GM12872 (cell line): ENCODE results near the gene TPP2.

Source experiments
- TF ChIP-seq, protein P1 (sequence below): IDR thresholded peaks from 3 replicates; pipeline ENCODE4 v1.5.1; 2011; ENCODE audit warnings: low read depth, mild to moderate bottlenecking, low read length, moderate library complexity; ENCODE audit not compliant: insufficient read depth

The TPP2 gene

DNA sequence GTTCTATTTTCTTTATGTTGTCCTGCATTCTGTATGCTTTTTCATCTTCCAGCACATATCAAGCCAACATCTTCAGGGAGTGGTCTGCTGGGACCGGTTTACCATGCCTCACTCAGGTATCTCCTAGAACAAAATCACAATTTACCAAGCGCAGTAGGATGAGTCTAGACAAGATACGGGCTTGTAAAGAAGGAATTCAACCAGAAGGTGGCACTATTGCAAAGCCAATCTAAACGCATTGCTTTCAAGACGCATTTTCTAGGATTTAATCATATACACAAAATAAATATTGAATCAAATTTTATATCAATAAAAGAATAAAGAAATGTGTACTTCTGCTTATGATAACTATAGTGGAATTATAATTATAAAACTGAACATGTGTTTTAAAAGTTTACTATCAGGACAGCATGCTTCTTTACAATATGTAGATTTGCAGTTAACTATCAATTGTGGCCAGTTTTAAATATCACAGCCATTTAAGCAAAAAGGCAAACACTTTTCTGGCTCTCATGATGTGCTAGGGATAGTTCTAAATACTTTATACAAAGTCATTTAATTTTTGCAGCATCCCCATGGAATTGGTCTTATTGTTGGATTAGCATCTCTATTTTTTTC lies 16.1 kb upstream of the TPP2 start:
- TF ChIP-seq, protein P1, sequence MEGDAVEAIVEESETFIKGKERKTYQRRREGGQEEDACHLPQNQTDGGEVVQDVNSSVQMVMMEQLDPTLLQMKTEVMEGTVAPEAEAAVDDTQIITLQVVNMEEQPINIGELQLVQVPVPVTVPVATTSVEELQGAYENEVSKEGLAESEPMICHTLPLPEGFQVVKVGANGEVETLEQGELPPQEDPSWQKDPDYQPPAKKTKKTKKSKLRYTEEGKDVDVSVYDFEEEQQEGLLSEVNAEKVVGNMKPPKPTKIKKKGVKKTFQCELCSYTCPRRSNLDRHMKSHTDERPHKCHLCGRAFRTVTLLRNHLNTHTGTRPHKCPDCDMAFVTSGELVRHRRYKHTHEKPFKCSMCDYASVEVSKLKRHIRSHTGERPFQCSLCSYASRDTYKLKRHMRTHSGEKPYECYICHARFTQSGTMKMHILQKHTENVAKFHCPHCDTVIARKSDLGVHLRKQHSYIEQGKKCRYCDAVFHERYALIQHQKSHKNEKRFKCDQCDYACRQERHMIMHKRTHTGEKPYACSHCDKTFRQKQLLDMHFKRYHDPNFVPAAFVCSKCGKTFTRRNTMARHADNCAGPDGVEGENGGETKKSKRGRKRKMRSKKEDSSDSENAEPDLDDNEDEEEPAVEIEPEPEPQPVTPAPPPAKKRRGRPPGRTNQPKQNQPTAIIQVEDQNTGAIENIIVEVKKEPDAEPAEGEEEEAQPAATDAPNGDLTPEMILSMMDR = peak; percentile 60; the same call in 2 of the 3 replicates

DNA sequence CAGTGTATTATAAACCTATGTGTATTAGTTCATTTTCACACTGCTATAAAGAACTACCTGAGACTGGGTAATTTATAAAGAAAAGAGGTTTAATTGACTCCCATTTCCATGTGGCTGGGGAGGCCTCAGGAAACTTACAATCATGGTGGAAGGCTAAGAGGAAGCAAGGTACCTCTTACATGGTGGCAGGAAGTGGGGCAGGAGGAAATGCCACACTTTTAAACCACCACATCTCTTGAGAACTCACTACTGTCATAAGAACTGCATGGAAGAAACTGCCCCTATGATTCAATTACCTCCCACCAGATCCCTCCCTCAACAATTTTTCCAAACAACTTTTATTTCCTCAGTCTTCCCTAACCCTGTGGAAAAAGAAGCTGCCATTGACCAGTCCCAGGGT lies 14.5 kb upstream of the TPP2 start:
- TF ChIP-seq, protein P1 = no peak

GRCh38 chr13:102584434-102584833 lies 12.4 kb upstream of the TPP2 start:
- TF ChIP-seq, protein P1 = no peak

DNA sequence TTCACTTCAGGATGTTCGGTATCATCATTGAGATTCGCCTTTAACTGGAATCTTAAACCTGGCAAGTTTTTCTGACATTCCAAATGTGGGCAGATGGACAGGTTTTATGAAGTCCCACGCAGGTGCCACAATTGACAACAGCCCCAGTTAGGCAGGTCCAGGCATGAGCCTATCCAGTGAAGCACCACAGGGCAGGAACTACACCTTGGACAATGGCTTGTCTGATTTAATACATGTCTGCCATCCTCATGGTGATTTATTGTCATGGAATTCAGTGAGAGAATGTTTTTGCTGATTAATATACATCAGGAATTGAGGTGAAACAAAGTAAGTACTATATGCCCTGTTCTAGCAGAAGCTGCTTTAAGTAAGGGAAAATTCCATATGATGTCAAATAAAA lies 10.2 kb upstream of the TPP2 start:
- TF ChIP-seq, protein P1 = no peak

GRCh38 chr13:102587916-102588315 lies 8.9 kb upstream of the TPP2 start:
- TF ChIP-seq, protein P1 = no peak

- TF ChIP-seq, protein P1 = no peak
Measured at GRCh38 chr13:102589301-102589822, 7.4 kb upstream of the TPP2 start.

GRCh38 chr13:102591988-102592781 lies 4.6 kb upstream of the TPP2 start:
- TF ChIP-seq, protein P1 = peak; percentile 81
